Measurements from ENCODE around the gene RHO. TPM values are rescaled to one million over a fixed set of nuclear protein-coding genes. Genes with fewer than 3 reads are reported as not detected.

Gene RHO
- total RNA-seq, 1 experiment from 2014 or later = not detected

GRCh38 chr3:129549805-129550204 is 21.4 kb downstream of the RHO start:
- Histone ChIP-seq H3K36me3 (ENCODE audit: control insufficient read depth, insufficient read depth, low read length) (no peaks in the 10 kb centered on the region), H3K9me3 (no peaks in the 10 kb centered on the region), H3K27me3 (replicated peaks; ENCODE audit: control insufficient read depth, insufficient read depth, low read length) (no peaks in the 10 kb centered on the region), H3K4me1 (no peaks in the 10 kb centered on the region), H3K4me3 (ENCODE audit: low read depth, low read length) (no peak overlapping the region)
- ChIA-PET POLR2A (no interaction called here), CTCF (no interaction called here)
- BruUV-seq (replicated peaks) = no TSS peak
- TF ChIP-seq, protein P1, sequence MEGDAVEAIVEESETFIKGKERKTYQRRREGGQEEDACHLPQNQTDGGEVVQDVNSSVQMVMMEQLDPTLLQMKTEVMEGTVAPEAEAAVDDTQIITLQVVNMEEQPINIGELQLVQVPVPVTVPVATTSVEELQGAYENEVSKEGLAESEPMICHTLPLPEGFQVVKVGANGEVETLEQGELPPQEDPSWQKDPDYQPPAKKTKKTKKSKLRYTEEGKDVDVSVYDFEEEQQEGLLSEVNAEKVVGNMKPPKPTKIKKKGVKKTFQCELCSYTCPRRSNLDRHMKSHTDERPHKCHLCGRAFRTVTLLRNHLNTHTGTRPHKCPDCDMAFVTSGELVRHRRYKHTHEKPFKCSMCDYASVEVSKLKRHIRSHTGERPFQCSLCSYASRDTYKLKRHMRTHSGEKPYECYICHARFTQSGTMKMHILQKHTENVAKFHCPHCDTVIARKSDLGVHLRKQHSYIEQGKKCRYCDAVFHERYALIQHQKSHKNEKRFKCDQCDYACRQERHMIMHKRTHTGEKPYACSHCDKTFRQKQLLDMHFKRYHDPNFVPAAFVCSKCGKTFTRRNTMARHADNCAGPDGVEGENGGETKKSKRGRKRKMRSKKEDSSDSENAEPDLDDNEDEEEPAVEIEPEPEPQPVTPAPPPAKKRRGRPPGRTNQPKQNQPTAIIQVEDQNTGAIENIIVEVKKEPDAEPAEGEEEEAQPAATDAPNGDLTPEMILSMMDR (IDR thresholded peaks at IDR 0.05; ENCODE audit: insufficient read depth in 1 of 2, low read depth in 1 of 2, low read length in 1 of 2, severe bottlenecking in 1 of 2, unreplicated experiment in 1 of 2) = no peak
- Mint-ChIP-seq H3K27me3 (ENCODE audit: insufficient read depth, unreplicated experiment) (peaks cover 3% of the 10 kb centered on the region), H3K4me1 (ENCODE audit: low read depth, unreplicated experiment) (no peaks in the 10 kb centered on the region), H3K36me3 (ENCODE audit: insufficient read depth, unreplicated experiment) (no peaks in the 10 kb centered on the region), H3K9me3 (ENCODE audit: unreplicated experiment) (no peaks in the 10 kb centered on the region), H3K27ac (ENCODE audit: unreplicated experiment) (peak overlapping the region; percentile 33), H3K4me3 (ENCODE audit: unreplicated experiment) (no peak overlapping the region)
- no peak for DNase-seq
- intact Hi-C loops (cut with micrococcal nuclease; ENCODE audit: unreplicated experiment) = no loop called here

GRCh38 chr3:129552287-129553050 is 24.0 kb downstream of the RHO start:
- Histone ChIP-seq H3K4me1 (no peaks in the 10 kb centered on the region), H3K36me3 (ENCODE audit: control insufficient read depth, insufficient read depth, low read length) (no peaks in the 10 kb centered on the region), H3K9me3 (no peaks in the 10 kb centered on the region), H3K27me3 (replicated peaks; ENCODE audit: control insufficient read depth, insufficient read depth, low read length) (no peaks in the 10 kb centered on the region), H3K4me3 (ENCODE audit: low read depth, low read length) (no peak overlapping the region)
- Mint-ChIP-seq H3K36me3 (ENCODE audit: insufficient read depth, unreplicated experiment) (no peaks in the 10 kb centered on the region), H3K27ac (ENCODE audit: unreplicated experiment) (no peak overlapping the region), H3K27me3 (ENCODE audit: insufficient read depth, unreplicated experiment) (peaks cover 3% of the 10 kb centered on the region), H3K4me3 (ENCODE audit: unreplicated experiment) (no peak overlapping the region), H3K9me3 (ENCODE audit: unreplicated experiment) (no peaks in the 10 kb centered on the region), H3K4me1 (ENCODE audit: low read depth, unreplicated experiment) (no peaks in the 10 kb centered on the region)
- POLR2A ChIA-PET = no interaction called here
- DNase-seq = no peak
- CTCF ChIA-PET = interaction anchor here (1.2 kb wide), 1 partner anchor 62 kb away, joined by 13 read pairs; no protein-coding TSS in a partner anchor
- TF ChIP-seq, protein P1 (IDR thresholded peaks at IDR 0.05; ENCODE audit: insufficient read depth in 1 of 2, low read depth in 1 of 2, low read length in 1 of 2, severe bottlenecking in 1 of 2, unreplicated experiment in 1 of 2) = no peak
- intact Hi-C loops (cut with micrococcal nuclease; ENCODE audit: unreplicated experiment) = no loop called here
- BruUV-seq (replicated peaks) = no TSS peak

DNA sequence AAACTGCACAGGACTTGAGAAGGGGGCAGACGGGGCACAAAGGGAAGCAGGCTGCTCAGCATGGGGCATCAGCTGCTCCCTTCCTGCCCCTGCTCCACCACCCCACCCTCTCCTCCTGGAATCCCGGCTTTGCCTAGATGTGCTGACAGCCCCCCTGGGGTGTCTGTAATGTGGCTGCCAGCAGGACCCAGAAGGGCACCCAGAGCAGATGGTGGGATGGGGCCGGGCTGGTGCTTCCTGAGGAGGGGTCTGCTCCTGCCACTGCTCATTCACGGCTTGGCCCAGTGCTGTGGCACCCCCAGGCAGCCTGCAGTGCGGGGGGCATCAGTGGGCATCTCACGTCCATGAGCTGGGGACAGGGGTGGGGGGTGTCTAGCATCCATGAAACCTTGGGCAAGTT is 24.7 kb downstream of the RHO start:
- no peak overlapping the region for H3K4me3 ChIP-seq (ENCODE audit: low read depth, low read length)
- H3K9me3 ChIP-seq = no peaks in the 10 kb centered on the region
- ChIA-PET CTCF (no interaction called here), POLR2A (no interaction called here)
- Mint-ChIP-seq H3K4me1 (ENCODE audit: low read depth, unreplicated experiment) (no peaks in the 10 kb centered on the region), H3K9me3 (ENCODE audit: unreplicated experiment) (no peaks in the 10 kb centered on the region), H3K36me3 (ENCODE audit: insufficient read depth, unreplicated experiment) (no peaks in the 10 kb centered on the region), H3K4me3 (ENCODE audit: unreplicated experiment) (no peak overlapping the region), H3K27ac (ENCODE audit: unreplicated experiment) (no peak overlapping the region), H3K27me3 (ENCODE audit: insufficient read depth, unreplicated experiment) (peaks cover 3% of the 10 kb centered on the region)
- TF ChIP-seq, protein P1 (IDR thresholded peaks at IDR 0.05; ENCODE audit: insufficient read depth in 1 of 2, low read depth in 1 of 2, low read length in 1 of 2, severe bottlenecking in 1 of 2, unreplicated experiment in 1 of 2) = no peak
- no peaks in the 10 kb centered on the region for H3K36me3 ChIP-seq (ENCODE audit: control insufficient read depth, insufficient read depth, low read length)
- intact Hi-C loops (cut with micrococcal nuclease; ENCODE audit: unreplicated experiment) = no loop called here
- DNase-seq = no peak
- no TSS peak for BruUV-seq (replicated peaks)
- no peaks in the 10 kb centered on the region for H3K27me3 ChIP-seq (replicated peaks; ENCODE audit: control insufficient read depth, insufficient read depth, low read length)
- H3K4me1 ChIP-seq = no peaks in the 10 kb centered on the region

Measured in Caco-2 (cell line).